ENCODE data around the gene NAA11. TPM values are rescaled to one million over a fixed set of nuclear protein-coding genes. Genes with fewer than 3 reads are reported as not detected.
"Not testable (repeated sequence)": the region's sequence is repeated elsewhere in the genome, so short reads cannot be mapped to it uniquely, and the experiment has no call there.

The NAA11 gene
- total RNA-seq, 1 donor from 2014 or later: not detected

- DNase-seq (ENCODE audit: low spot score): no peak
Measured at GRCh38 chr4:79308971-79309370, 16.9 kb downstream of the NAA11 start.

GRCh38 chr4:79308137-79308536 is 17.7 kb downstream of the NAA11 start:
- DNase-seq (ENCODE audit: low spot score): no peak

GRCh38 chr4:79306795-79307194 is 19.1 kb downstream of the NAA11 start:
- no peak for DNase-seq (ENCODE audit: low spot score)

GRCh38 chr4:79300280-79300679 is 25.6 kb downstream of the NAA11 start:
- DNase-seq (ENCODE audit: low spot score): no peak

- no peak for DNase-seq (ENCODE audit: low spot score)
Measured at GRCh38 chr4:79298484-79298883, 27.4 kb downstream of the NAA11 start.

- no peak for DNase-seq (ENCODE audit: low spot score)
Measured at GRCh38 chr4:79298027-79298426, 27.8 kb downstream of the NAA11 start.

- DNase-seq (ENCODE audit: low spot score): no peak
Measured at GRCh38 chr4:79297479-79297878, 28.4 kb downstream of the NAA11 start.

GRCh38 chr4:79296768-79297428 is 29.0 kb downstream of the NAA11 start:
- no peak for DNase-seq (ENCODE audit: low spot score)

- no peak for DNase-seq (ENCODE audit: low spot score)
Measured at GRCh38 chr4:79295086-79295485, 30.8 kb downstream of the NAA11 start.

GRCh38 chr4:79294064-79294463 is 31.8 kb downstream of the NAA11 start:
- no peak for DNase-seq (ENCODE audit: low spot score)

- DNase-seq (ENCODE audit: low spot score): no peak
Measured at GRCh38 chr4:79292008-79292407, 33.9 kb downstream of the NAA11 start.

- DNase-seq (ENCODE audit: low spot score): no peak
Measured at GRCh38 chr4:79290376-79290775, 35.5 kb downstream of the NAA11 start.

GRCh38 chr4:79288185-79288584 is 37.7 kb downstream of the NAA11 start:
- DNase-seq (ENCODE audit: low spot score): no peak

- no peak for DNase-seq (ENCODE audit: low spot score)
Measured at GRCh38 chr4:79287718-79288117, 38.1 kb downstream of the NAA11 start.

- DNase-seq (ENCODE audit: low spot score): no peak
Measured at GRCh38 chr4:79287076-79287475, 38.8 kb downstream of the NAA11 start.

- no peak for DNase-seq (ENCODE audit: low spot score)
Measured at GRCh38 chr4:79281566-79282359, 44.1 kb downstream of the NAA11 start.

GRCh38 chr4:79277467-79277866 is 48.4 kb downstream of the NAA11 start:
- not testable (repeated sequence) for DNase-seq (ENCODE audit: low spot score)

- DNase-seq (ENCODE audit: low spot score): no peak
Measured at GRCh38 chr4:79273915-79274314, 51.9 kb downstream of the NAA11 start.

GRCh38 chr4:79272761-79273160 is 53.1 kb downstream of the NAA11 start:
- no peak for DNase-seq (ENCODE audit: low spot score)

- no peak for DNase-seq (ENCODE audit: low spot score)
Measured at GRCh38 chr4:79272126-79272525, 53.7 kb downstream of the NAA11 start.

- no peak for DNase-seq (ENCODE audit: low spot score)
Measured at GRCh38 chr4:79267671-79268070, 58.2 kb downstream of the NAA11 start.

Measured in mesenteric fat pad (tissue), 1 donor.